Adipocyte (in vitro differentiated cells): ENCODE data around the gene DGUOK.
"Not testable (repeated sequence)": the region's sequence is repeated elsewhere in the genome, so short reads cannot be mapped to it uniquely, and the experiment has no call there.

ENCODE experiments used
- DNase-seq: peaks from one replicate; pipeline ENCODE4 v3.0.0-alpha.2; 2015; ENCODE audit warnings: low read depth
- H3K27me3 ChIP-seq: replicated peaks from 2 replicates; pipeline ENCODE4 v1.7.0; 2013; ENCODE audit warnings: mild to moderate bottlenecking, low read length, moderate library complexity; ENCODE audit not compliant: control insufficient read depth, insufficient read depth
- H3K36me3 ChIP-seq: 2 replicates; pipeline ENCODE4 v1.7.0; 2013; ENCODE audit warnings: low read length, mild to moderate bottlenecking, moderate library complexity; ENCODE audit not compliant: control insufficient read depth, insufficient read depth, severe bottlenecking
- H3K4me1 ChIP-seq: 2 replicates; pipeline ENCODE4 v1.7.0; 2013; ENCODE audit warnings: mild to moderate bottlenecking, low read length, moderate library complexity; ENCODE audit not compliant: control insufficient read depth, insufficient read depth
- H3K4me3 ChIP-seq: 2 replicates; pipeline ENCODE4 v1.7.0; 2013; ENCODE audit warnings: mild to moderate bottlenecking, low read length, moderate library complexity
- H3K9ac ChIP-seq: 2 replicates; pipeline ENCODE4 v1.7.0; 2013; ENCODE audit warnings: mild to moderate bottlenecking, low read length, moderate library complexity
- H3K9me3 ChIP-seq: 2 replicates; pipeline ENCODE4 v1.7.0; 2013; ENCODE audit warnings: mild to moderate bottlenecking, low read length, moderate library complexity; ENCODE audit not compliant: control insufficient read depth

Gene DGUOK

GRCh38 chr2:73926493-73927327, at the start of gene DGUOK:
DGUOK (plus strand) TSS chr2:73926880; CDS start chr2:73926911, 31 bp downstream.
- H3K27me3 ChIP-seq, result peaks cover 11% of the 10 kb centered on the region
- DNase-seq, result peak; percentile 100
- peak within 1 kb of the TSS; percentile 88 for H3K9ac ChIP-seq
- no peaks in the 10 kb centered on the region for H3K36me3 ChIP-seq
- H3K9me3 ChIP-seq, result peaks cover 3% of the 10 kb centered on the region
- H3K4me1 ChIP-seq, result peaks cover 27% of the 10 kb centered on the region
- peak within 1 kb of the TSS; percentile 82 for H3K4me3 ChIP-seq

- Histone ChIP-seq H3K4me3 (no peak overlapping the region), H3K4me1 (no peaks in the 10 kb centered on the region), H3K27me3 (peaks cover 20% of the 10 kb centered on the region), H3K9ac (no peak overlapping the region), H3K9me3 (no peaks in the 10 kb centered on the region), H3K36me3 (peaks cover 5% of the 10 kb centered on the region)
- DNase-seq, result no peak
Observed at GRCh38 chr2:73877071-73877802, 49.4 kb upstream of the DGUOK start.

GRCh38 chr2:73877984-73878383, 48.7 kb upstream of the DGUOK start:
- H3K4me3 ChIP-seq, result not testable (repeated sequence)

GRCh38 chr2:73885406-73885805, 41.3 kb upstream of the DGUOK start:
- Histone ChIP-seq H3K9me3 (no peaks in the 10 kb centered on the region), H3K4me3 (no peak overlapping the region), H3K9ac (no peak overlapping the region), H3K27me3 (peaks cover 15% of the 10 kb centered on the region), H3K4me1 (peaks cover 12% of the 10 kb centered on the region), H3K36me3 (no peaks in the 10 kb centered on the region)
- DNase-seq, result peak; percentile 42

More at GRCh38 chr2:73877984-73878383, 48.7 kb upstream of the DGUOK start:
- not testable (repeated sequence) for H3K9me3 ChIP-seq, H3K4me1 ChIP-seq, H3K36me3 ChIP-seq, DNase-seq, H3K9ac ChIP-seq
- peaks cover 23% of the 10 kb centered on the region for H3K27me3 ChIP-seq

- Histone ChIP-seq H3K4me1 (peaks cover 12% of the 10 kb centered on the region), H3K9me3 (no peaks in the 10 kb centered on the region), H3K4me3 (no peak overlapping the region), H3K9ac (no peak overlapping the region), H3K27me3 (peaks cover 24% of the 10 kb centered on the region), H3K36me3 (no peaks in the 10 kb centered on the region)
- no peak for DNase-seq
Observed at GRCh38 chr2:73886357-73886756, 40.3 kb upstream of the DGUOK start.

- not testable (repeated sequence) for H3K9ac ChIP-seq, DNase-seq, H3K4me3 ChIP-seq, H3K9me3 ChIP-seq, H3K36me3 ChIP-seq
- H3K27me3 ChIP-seq, result peaks cover 34% of the 10 kb centered on the region
- H3K4me1 ChIP-seq, result peaks cover 12% of the 10 kb centered on the region
Observed at GRCh38 chr2:73887596-73888353, 38.9 kb upstream of the DGUOK start.

- Histone ChIP-seq H3K9me3 (no peaks in the 10 kb centered on the region), H3K4me3 (no peak overlapping the region), H3K4me1 (peaks cover 12% of the 10 kb centered on the region), H3K27me3 (peaks cover 39% of the 10 kb centered on the region), H3K36me3 (no peaks in the 10 kb centered on the region), H3K9ac (no peak overlapping the region)
- DNase-seq, result no peak
Observed at GRCh38 chr2:73888388-73888787, 38.3 kb upstream of the DGUOK start.

GRCh38 chr2:73889206-73889605, 37.5 kb upstream of the DGUOK start:
- Histone ChIP-seq H3K4me3 (no peak overlapping the region), H3K9me3 (no peaks in the 10 kb centered on the region), H3K4me1 (peaks cover 12% of the 10 kb centered on the region), H3K9ac (no peak overlapping the region), H3K27me3 (peaks cover 47% of the 10 kb centered on the region), H3K36me3 (no peaks in the 10 kb centered on the region)
- DNase-seq, result no peak

- DNase-seq, result no peak
- H3K9ac ChIP-seq, result no peak overlapping the region
- H3K4me3 ChIP-seq, result no peak overlapping the region
- no peaks in the 10 kb centered on the region for H3K9me3 ChIP-seq
- H3K36me3 ChIP-seq, result no peaks in the 10 kb centered on the region
- H3K4me1 ChIP-seq, result peaks cover 9% of the 10 kb centered on the region
- peaks cover 50% of the 10 kb centered on the region for H3K27me3 ChIP-seq
Observed at GRCh38 chr2:73890301-73891092, 36.2 kb upstream of the DGUOK start.

GRCh38 chr2:73891276-73891901, 35.3 kb upstream of the DGUOK start:
- peaks cover 49% of the 10 kb centered on the region for H3K27me3 ChIP-seq
- H3K4me3 ChIP-seq, result no peak overlapping the region
- no peak for DNase-seq
- H3K9me3 ChIP-seq, result no peaks in the 10 kb centered on the region
- no peak overlapping the region for H3K9ac ChIP-seq
- peaks cover 8% of the 10 kb centered on the region for H3K4me1 ChIP-seq
- H3K36me3 ChIP-seq, result no peaks in the 10 kb centered on the region
